ENCODE results near the gene TBL3. TPM values are rescaled to one million over a fixed set of nuclear protein-coding genes. Genes with fewer than 3 reads are reported as not detected.

Gene TBL3
- total RNA-seq, 1 donor from 2014 or later = 26.8 TPM

DNA sequence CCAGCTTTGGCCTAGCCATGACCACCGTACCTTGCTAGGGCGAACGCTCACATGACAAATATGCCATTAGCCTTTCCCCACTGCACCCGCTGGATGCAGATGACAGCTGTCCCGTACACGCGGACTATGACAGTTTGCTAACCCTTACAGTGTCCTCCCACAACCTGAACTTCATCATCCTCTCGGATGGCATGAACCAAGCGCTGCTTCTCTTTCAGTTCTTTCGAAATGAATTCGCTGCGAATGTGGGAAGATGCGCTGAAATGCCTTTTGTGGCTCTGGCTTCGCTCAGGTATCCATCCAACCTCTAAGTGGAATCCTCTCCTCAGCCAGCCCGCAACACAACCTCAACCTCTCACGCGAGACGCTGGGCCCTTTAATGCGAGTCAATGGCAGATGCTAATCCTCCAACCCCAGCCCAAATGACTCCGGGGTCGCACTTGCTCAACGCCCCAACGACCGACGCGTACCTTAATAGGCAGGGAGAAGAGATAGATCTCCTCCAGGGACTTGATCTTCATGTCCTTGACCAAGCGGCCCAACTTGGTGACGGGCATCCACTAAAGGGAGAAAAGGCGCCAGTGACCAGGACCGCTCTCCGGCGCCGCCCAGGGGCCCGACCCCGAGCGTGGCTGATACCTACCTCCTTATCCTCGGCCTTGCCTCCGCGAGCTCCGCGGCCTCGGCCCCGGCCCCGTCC lies 7.9 kb upstream of the TBL3 start:
- TF ChIP-seq, protein P1, sequence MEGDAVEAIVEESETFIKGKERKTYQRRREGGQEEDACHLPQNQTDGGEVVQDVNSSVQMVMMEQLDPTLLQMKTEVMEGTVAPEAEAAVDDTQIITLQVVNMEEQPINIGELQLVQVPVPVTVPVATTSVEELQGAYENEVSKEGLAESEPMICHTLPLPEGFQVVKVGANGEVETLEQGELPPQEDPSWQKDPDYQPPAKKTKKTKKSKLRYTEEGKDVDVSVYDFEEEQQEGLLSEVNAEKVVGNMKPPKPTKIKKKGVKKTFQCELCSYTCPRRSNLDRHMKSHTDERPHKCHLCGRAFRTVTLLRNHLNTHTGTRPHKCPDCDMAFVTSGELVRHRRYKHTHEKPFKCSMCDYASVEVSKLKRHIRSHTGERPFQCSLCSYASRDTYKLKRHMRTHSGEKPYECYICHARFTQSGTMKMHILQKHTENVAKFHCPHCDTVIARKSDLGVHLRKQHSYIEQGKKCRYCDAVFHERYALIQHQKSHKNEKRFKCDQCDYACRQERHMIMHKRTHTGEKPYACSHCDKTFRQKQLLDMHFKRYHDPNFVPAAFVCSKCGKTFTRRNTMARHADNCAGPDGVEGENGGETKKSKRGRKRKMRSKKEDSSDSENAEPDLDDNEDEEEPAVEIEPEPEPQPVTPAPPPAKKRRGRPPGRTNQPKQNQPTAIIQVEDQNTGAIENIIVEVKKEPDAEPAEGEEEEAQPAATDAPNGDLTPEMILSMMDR (IDR thresholded peaks at IDR 0.05; ENCODE audit: partially characterized antibody, unreplicated experiment) = no peak
- H3K27me3 Mint-ChIP-seq (ENCODE audit: unreplicated experiment) = peaks cover 13% of the 10 kb centered on the region
- H3K36me3 Mint-ChIP-seq (ENCODE audit: unreplicated experiment) = no peaks in the 10 kb centered on the region
- H3K27ac Mint-ChIP-seq (ENCODE audit: unreplicated experiment) = peak overlapping the region; percentile 98
- peaks cover 19% of the 10 kb centered on the region for H3K9me3 Mint-ChIP-seq (ENCODE audit: unreplicated experiment)
- H3K4me3 Mint-ChIP-seq (ENCODE audit: unreplicated experiment) = peak overlapping the region; percentile 91
- peaks cover 18% of the 10 kb centered on the region for H3K4me1 Mint-ChIP-seq (ENCODE audit: low read depth, unreplicated experiment)
- DNase-seq = peak; percentile 71

DNA sequence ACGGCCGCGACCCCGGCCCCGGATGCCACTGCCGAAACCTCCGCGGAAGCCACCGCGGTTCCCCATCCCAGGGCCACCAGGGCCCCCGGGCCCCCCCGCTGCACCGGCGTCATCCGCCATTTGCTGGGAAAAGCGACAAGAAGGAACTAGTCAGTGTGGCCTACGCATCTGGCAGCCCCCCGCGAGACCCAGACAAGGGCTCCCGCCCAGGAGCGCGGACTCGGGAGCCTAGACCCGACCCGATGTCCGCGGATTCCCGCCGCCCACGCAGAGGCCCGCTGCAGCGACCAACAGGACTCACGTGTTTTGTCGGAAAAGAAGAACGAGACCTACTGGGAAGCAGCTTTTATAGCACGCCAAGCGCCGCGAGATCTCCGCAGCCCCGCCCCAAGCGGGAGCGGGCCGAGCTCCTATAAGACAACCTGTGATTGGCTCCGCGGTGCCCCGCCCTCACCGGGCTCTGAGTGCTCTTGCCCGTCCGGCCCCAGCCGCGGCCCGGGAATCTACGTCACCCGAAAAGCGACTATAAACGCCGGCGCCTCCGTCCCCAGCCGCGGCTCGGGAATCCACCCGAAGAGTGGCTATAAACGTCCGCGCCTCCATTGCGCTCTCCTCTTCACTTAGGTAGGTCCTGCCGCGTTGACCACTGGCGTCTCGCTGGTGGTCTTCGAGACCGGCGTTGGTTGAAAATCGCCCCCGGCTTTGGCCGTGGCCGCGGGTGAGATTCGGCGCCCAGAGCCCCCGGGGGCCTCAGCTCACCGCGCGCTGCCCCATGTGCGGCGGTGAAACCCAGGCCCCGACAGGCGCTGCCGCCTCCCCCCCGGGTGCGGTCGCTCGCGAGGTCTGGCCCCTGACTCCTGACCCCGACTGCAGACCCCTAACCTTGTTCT lies 7.1 kb upstream of the TBL3 start, which contains the start of gene RPS2:
TSS of gene RPS2 (minus strand) at position 321 of the 890 bp plus-strand sequence. CDS start at position 120, 201 bp downstream.
- TF ChIP-seq, protein P1 (IDR thresholded peaks at IDR 0.05; ENCODE audit: partially characterized antibody, unreplicated experiment) = no peak
- Mint-ChIP-seq H3K4me3 (ENCODE audit: unreplicated experiment) (peak within 1 kb of the TSS; percentile 95), H3K27ac (ENCODE audit: unreplicated experiment) (peak within 1 kb of the TSS; percentile 98), H3K36me3 (ENCODE audit: unreplicated experiment) (no peaks in the 10 kb centered on the region), H3K27me3 (ENCODE audit: unreplicated experiment) (peaks cover 11% of the 10 kb centered on the region), H3K4me1 (ENCODE audit: low read depth, unreplicated experiment) (peaks cover 18% of the 10 kb centered on the region), H3K9me3 (ENCODE audit: unreplicated experiment) (peaks cover 19% of the 10 kb centered on the region)
- DNase-seq = peak; percentile 98

DNA sequence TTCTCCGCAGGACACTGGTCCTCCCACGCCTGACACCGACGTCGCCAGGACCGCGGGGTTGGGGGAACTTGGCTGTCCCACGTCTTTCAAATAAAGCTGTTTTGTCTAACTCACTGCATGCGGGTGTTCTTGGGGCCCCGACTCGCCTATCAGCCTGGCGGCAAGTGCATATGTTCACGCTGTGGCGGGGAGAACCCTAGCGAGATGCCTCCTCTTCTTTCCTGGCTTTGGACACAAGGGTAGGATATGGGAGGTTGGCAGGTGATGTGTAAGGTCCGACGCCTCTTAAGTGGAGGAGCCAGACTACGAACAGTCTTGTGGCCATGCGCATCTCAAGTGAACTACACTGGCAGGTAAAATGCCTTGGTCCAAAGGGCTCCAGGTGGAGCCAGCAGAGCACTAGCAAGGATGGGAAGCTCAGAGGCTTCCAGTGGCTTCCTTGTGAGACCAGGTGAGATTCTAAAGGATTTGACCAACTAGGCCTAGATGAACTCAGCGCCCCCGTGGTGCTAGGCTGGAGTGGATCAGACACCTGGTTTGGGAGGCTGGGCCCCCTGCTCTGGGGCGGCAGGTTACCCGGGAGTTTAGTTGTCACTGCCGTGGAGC lies 6.4 kb upstream of the TBL3 start:
- H3K9me3 Mint-ChIP-seq (ENCODE audit: unreplicated experiment) = peaks cover 14% of the 10 kb centered on the region
- H3K4me3 Mint-ChIP-seq (ENCODE audit: unreplicated experiment) = peak overlapping the region; percentile 95
- TF ChIP-seq, protein P1 (IDR thresholded peaks at IDR 0.05; ENCODE audit: partially characterized antibody, unreplicated experiment) = no peak
- H3K36me3 Mint-ChIP-seq (ENCODE audit: unreplicated experiment) = no peaks in the 10 kb centered on the region
- peak overlapping the region; percentile 89 for H3K27ac Mint-ChIP-seq (ENCODE audit: unreplicated experiment)
- H3K4me1 Mint-ChIP-seq (ENCODE audit: low read depth, unreplicated experiment) = peaks cover 15% of the 10 kb centered on the region
- H3K27me3 Mint-ChIP-seq (ENCODE audit: unreplicated experiment) = peaks cover 14% of the 10 kb centered on the region
- no peak for DNase-seq

DNA sequence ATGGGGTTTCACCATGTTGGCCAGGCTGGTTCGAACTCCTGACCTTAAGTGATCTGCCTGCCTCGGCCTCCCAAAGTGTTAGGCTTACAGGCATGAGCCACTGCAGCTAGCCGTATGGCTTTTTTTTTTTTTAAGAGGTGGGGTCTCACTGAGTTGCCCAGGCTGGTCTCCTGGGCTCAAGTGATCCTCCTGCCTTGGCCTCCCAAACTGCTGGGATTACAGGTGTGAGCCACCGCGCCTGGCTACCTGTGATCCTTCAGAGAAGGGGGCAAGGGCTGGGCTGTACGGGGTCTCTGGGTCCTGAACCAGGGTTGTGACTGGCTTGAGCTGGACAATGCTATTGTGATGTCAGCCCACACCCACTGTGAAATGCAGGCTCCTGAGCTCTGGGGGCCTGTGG lies 5.4 kb upstream of the TBL3 start, which contains the start of gene RNF151:
TSS of gene RNF151 (plus strand) at position 397 of the 400 bp plus-strand sequence. CDS start 26 bp downstream, outside the sequence.
- H3K9me3 Mint-ChIP-seq (ENCODE audit: unreplicated experiment) = peaks cover 12% of the 10 kb centered on the region
- TF ChIP-seq, protein P1 (IDR thresholded peaks at IDR 0.05; ENCODE audit: partially characterized antibody, unreplicated experiment) = no peak
- H3K4me1 Mint-ChIP-seq (ENCODE audit: low read depth, unreplicated experiment) = peaks cover 9% of the 10 kb centered on the region
- peak within 1 kb of the TSS; percentile 95 for H3K4me3 Mint-ChIP-seq (ENCODE audit: unreplicated experiment)
- H3K27ac Mint-ChIP-seq (ENCODE audit: unreplicated experiment) = no peak within 1 kb of the TSS
- peaks cover 12% of the 10 kb centered on the region for H3K27me3 Mint-ChIP-seq (ENCODE audit: unreplicated experiment)
- H3K36me3 Mint-ChIP-seq (ENCODE audit: unreplicated experiment) = no peaks in the 10 kb centered on the region
- no peak for DNase-seq
